Right ventricle myocardium superior (tissue), 1 donor: ENCODE results near the gene SLC39A11. TPM values are rescaled to one million over a fixed set of nuclear protein-coding genes. Genes with fewer than 3 reads are reported as not detected.
"Not testable (repeated sequence)": the region's sequence is repeated elsewhere in the genome, so short reads cannot be mapped to it uniquely, and the experiment has no call there.

Experiments
- ATAC-seq: fragments of 200-7000 bp; cut with Tn5 transposase; one replicate; pipeline ENCODE4 v1.9.1; 2020; ENCODE audit warnings: mild to moderate bottlenecking; ENCODE audit not compliant: poor library complexity
- DNase-seq: peaks from one replicate; pipeline ENCODE4 v3.0.0-alpha.2; 2020
- intact Hi-C: fragments of 100-400 bp; cut with DNase I; formaldehyde crosslinking; loops from one replicate; pipeline ENCODE4 v1.11.2; 2022
- total RNA-seq: library from RNA; stranded (reverse); fragmentation: NEBNext Ultra II Directional; extraction: Animal tissue kit (Norgen Biotek cat#: 25700); gene quantifications from one replicate; pipeline ENCODE4 v1.2.1, GENCODE V29; 2021
- donor health status: DM: no; HTN: yes; CAD: no; lungs with severe emphysema.

The SLC39A11 gene
- total RNA-seq, 1 donor from 2014 or later: 5.5 TPM

DNA sequence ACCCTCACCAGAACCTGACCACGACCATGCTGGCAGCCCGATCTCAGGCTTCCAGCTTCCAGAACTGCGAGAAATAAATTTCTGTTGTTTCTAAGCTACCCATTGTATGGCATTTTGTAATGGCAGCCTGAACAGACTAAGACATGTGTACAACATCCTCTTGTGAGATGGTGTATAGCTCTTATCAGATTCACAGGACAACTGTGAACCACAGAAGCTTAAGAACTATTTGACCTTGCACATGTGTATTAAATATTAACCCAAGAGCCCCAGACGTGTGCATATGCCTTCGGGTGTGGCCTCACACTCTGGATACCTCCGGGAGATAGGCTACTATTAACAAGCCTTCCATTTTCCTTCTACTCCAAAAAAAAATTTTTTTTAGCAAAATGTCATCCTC lies 248.9 kb downstream of the SLC39A11 start:
- intact Hi-C loops: no loop called here
- ATAC-seq (no peak), DNase-seq (no peak)

DNA sequence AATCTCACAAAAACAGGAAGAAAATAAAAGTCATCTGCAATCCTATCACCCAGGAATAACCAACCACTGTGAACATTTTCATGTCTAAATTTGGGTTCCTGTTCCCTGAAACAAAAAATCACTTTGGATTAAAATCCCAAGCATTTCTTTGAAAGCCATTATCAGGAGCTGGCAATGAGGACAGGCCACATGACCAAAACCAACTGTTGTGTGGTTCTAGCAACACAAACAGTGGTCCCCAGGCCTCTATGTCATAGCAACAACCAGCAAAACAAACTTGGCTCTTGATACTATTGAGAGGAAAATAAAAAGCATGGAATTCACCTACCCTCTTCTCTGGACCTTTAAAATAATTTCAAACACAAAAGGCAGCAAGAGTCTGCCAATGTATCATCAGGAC lies 252.5 kb downstream of the SLC39A11 start:
- ATAC-seq (no peak), DNase-seq (no peak)
- intact Hi-C loops: no loop called here

DNA sequence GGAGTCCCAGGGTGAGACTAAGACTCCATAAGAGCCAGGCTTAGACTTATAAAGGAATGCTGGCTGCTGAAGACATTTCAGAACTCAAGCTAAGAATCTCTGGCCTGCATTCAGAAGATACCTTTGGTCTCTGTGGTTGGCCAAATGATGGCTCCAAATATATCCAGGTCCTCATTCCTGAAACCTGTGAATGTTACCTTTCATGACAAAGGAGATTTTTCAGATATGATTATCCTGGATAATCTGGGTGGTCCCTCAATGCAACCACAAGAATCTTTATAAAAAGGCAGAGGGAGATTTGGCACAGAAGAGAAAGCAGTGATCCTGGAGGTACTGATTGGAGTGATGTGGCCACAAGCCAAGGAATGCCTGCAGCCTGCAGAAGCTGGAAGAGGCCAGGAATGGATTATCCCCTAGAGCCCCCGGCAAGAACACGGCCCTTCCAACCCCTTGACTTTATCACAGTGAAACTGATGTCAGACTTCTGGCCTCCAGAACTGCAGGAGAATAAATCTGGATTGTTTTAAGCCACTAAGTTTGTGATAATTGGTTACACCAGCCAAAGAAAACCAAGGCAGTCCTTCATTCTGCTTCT lies 253.3 kb downstream of the SLC39A11 start:
- DNase-seq (peak; percentile 40), ATAC-seq (no peak)
- intact Hi-C loops: no loop called here

DNA sequence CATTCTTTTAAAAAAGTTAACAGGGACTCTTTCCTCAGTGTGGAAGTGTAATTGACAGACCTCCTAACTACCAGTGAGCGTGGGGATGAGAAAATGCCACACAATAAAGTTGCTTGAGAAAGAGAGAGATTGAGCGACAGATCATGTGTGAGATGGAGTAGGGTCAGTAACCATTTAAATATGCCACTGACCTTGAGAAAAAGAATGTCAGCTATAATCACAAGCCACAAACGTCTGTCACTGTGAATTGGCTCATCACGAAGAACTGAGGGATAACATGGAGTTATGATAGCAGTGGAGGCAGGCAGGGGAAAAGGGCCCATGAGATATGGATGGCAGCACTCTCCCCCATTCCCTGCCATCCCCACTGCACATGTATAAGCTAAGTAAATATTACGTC lies 253.9 kb downstream of the SLC39A11 start:
- ATAC-seq (no peak), DNase-seq (no peak)
- intact Hi-C loops: no loop called here

DNA sequence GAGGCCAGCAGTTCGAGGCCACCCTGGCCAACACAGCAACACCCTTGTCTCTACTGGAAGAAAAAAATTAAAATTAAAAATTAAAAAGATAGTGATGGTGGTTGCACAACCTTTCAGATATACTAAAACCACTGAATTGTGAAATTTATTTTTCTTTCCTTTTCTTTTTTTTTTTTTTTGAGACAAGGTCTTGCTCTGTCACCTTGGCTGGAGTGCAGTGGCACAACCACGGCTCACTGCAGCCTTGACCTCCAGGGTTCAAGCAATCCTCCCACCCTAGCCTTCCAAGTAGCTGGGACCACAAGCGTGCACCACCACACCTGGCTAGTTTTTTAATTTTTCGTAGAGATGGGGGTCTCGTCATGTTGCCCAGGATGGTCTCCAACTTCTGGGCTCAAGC lies 254.4 kb downstream of the SLC39A11 start:
- ATAC-seq (no peak), DNase-seq (no peak)
- intact Hi-C loops: no loop called here

DNA sequence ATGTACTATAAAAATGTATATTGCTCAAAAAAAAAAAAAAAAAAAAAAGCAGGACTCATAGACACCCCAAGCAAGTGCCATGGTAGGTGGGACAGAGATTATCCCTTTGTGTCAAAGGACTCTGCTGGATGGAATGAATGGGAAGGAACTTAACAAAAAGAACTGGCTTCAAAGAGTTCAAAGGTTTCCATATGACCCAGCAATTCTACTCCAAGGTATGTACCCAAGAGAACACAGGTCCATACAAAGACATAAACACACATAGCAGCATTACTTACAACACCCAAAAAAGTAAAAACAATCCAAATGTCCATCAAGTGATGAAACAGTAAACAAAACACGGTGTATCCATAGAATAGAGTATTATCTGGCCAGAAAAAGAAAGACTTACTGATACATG lies 255.2 kb downstream of the SLC39A11 start:
- intact Hi-C loops: no loop called here
- DNase-seq (no peak), ATAC-seq (no peak)

DNA sequence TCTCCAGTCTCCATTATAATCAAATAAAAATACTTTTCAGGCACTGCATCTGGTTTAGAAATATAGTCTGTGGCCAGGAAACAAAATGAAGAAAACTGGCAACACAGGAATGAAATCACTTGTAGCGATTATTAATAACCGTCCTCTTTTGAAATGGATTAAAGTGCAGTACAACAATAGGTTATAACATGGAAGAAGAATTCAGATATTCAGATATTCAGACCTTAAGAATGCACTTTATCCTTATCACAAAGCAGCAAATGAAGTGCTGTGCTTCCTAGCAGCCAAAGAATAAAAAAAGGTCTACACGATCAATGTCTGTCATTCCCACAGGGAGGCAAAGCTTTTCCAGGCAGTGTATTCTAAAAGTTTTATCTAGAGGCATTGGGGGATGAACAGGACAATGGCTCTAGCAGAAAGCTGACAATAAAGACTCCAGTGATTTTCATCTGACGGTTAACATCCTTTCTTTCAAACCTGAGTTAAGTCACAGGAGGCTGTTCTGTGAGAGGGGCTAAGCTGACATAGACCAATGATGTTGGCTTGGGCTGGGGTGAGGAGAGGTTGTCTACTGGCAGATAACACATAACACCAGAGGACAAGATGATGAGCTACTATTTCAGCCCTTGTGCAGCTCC lies 259.2 kb downstream of the SLC39A11 start:
- ATAC-seq (no peak), DNase-seq (no peak)
- intact Hi-C loops: no loop called here

DNA sequence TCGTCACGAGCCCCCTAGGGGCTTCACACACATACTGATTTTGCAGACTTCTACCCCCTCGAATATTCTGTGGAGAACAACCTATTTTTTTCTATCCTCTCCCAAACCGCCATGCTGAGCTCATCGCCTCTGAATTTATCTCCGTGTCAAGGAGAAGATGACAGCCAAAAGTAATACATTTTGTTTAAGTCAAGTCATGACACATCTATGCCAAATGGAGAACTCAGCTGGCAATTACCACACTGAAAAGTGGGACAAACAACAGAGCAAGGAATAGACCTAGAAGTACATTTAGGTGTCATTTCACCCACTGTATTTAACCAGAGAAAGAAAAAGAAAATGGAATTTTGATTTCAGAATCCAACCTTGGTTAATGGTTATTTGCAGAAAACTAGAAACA lies 260.2 kb downstream of the SLC39A11 start:
- DNase-seq: no peak
- no peak for ATAC-seq
- intact Hi-C loops: no loop called here

DNA sequence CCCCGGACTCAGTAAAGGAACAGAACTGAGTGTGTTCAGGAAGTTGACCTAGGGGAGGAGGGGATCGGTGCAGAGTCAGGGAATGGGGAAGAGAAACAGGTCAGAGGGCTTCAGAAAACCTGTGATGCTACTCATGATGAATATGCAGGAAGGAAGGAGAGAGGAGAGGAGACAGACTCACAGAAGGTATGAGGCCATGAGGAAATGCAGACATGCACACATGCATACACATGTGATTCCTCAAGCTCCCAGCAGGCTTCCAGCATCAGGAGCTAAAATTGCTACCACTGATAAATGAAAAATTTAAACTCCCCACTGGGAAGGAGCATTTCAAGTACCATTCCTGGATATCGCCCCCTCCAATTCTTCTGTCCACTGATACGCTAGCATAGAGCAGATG lies 262.6 kb downstream of the SLC39A11 start:
- ATAC-seq (no peak), DNase-seq (no peak)
- intact Hi-C loops: no loop called here

DNA sequence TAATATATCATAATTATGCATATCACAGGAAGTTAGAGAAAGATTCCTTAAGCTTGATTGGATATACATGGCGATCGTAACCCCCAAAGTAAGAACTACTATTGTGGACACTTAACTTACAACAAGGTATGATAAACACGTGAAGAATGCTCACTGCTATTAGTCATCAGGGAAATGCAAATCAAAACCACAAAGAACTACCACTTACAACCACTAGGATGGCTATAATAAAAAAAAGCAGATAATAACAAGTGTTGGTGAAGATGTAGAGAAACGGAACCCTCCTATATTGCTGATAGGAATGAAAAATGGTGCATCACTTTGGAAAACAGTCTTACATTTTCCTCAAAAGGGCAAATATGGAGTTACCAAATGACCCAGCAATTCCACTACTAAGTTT lies 265.9 kb downstream of the SLC39A11 start:
- DNase-seq (no peak), ATAC-seq (no peak)
- intact Hi-C loops: no loop called here

DNA sequence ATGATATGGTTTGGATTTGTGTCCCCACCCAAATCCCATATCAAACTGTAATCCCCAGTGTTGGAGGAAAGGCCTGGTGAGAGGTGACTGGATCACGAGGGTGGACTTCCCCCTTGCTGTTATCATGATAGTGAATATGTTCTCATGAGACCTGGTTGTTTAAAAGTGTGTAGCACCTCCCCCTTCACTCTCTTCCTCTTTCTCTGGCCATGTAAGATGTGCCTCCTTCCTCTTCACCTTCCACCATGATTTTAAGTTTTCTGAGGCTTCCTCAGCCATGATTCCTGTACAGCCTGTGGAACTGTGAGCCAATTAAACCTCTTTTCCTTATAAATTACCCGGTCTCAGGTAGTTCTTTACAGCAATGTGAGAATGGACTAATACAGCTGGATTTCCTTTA lies 266.4 kb downstream of the SLC39A11 start:
- ATAC-seq, intact Hi-C loops, DNase-seq: not testable (repeated sequence)

DNA sequence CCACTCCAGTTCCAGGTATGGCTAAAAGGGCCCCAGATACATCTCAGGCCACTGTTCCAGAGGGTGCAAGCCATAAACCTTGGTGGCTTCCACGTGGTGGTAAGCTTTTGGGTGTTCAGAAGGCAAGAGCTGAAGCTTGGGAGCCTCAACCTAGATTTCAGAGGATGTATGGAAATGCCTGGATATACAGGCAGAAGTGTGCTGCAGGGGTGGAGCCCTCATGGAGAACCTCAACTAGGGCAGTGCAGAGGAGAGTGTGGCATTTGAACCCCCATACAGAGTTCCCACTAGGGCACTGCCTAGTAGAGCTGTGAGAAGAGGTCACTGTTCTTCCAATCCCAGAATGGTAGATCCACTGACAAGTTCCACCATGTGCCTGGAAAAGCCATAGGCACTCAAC lies 267.3 kb downstream of the SLC39A11 start:
- intact Hi-C loops: no loop called here
- ATAC-seq (no peak), DNase-seq (no peak)

DNA sequence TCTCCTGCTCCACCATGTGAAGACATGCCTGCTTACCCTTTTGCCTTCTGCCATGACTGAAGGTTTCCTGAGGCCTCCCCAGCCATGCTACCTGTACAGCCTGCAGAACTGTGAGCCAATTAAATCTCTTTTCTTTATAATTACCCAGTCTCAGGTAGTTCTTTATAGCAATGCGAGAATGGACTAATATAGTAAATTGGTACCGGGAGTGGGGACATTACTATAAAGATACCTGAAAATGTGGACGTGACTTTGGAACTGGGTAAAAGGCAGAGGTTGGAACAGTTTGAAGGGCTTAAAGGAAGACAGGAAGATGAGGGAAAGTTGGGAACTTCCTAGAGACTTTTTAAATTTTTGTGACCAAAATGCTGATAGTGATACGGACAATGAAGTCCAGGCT lies 268.2 kb downstream of the SLC39A11 start:
- ATAC-seq, intact Hi-C loops, DNase-seq: not testable (repeated sequence)

DNA sequence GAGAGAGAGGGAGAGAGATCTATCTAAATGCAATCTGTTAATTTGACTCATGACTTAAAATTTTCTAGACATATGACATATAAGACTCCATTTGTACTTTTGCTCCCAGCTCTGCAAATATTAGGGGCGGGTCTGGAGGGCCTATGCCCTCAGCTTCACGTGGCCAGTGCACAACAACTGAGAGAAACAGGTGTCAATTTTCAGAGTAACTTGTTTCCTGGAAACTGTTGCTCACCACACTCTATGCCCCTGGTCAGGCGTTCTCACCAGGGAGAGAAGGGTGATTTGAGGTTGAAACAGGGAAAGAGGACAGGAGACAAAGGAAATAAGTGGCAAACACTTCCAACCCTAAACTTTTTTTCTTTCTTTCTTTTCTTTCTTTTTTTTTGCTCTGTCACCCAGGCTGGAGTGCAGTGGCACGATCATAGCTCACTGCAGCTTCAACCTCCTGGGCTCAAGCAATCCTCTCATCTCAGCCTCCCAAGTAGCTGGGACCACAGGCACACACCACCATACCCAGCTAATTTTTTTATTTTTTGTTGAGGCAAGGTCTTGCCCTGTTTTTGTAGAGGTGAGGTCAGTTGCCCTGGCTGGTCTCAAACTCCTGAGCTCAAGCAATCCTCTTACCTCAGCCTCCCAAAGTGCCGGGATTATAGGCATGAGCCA lies 270.0 kb downstream of the SLC39A11 start:
- intact Hi-C loops: no loop called here
- ATAC-seq: no peak
- DNase-seq: no peak

DNA sequence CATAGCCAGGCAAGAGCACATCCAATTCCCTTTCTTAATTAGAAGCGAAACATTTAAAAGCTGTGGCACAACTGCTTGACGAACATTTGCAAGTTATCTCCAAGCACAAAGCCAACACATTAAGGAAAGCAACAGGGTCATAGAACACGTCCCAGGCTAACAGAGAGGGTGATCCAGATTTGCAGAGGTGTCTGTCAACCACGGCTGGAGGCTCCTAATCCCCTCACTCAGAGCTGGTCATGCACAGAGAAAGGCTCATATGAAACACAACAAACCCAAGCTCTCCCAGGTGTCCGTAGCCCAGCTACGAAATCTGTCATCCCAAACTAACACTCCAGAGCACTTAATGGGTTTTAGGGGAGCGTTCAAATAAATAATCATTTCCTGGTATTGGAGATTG lies 276.1 kb downstream of the SLC39A11 start:
- intact Hi-C loops: no loop called here
- no peak for ATAC-seq
- DNase-seq: no peak

DNA sequence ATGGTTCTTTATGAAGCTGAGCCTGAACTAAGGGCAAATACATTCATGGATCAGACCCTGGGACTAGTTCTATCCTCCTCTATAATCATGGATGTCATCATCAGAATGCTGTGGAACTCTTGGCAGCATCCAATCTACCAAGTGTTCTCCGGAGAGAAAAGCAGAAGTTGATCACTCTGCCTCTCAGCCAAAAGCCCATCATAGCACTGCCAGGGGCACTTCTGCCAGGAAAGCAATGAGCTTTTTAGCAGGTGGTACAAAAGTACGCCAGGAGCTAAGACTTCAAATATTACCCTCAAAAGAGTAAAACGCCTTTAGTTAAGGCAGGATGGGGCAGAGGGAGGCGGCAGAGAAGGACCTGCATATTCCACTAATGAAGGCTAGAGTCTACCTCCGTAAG lies 279.0 kb downstream of the SLC39A11 start:
- DNase-seq: no peak
- ATAC-seq: no peak
- intact Hi-C loops: no loop called here

DNA sequence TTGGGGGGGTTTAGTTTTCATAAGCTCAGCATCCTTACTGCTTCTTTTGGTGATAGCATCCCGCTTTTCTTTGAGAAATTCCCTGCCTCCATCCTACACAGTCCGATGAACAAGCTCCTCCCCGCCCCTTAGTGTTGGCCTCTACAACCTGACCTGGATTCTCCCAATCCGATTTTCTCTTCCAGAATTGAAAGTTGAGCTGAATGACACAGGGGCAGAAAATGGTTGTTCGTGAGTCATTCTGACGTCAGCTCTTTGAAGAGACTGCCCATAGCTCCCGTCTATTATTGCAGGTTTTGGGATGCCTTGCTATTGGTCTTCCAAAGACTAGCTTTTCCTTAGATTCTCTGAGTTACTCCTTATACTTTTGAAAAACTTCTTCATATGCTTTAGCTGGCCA lies 279.7 kb downstream of the SLC39A11 start:
- no peak for ATAC-seq
- intact Hi-C loops: no loop called here
- DNase-seq: no peak

DNA sequence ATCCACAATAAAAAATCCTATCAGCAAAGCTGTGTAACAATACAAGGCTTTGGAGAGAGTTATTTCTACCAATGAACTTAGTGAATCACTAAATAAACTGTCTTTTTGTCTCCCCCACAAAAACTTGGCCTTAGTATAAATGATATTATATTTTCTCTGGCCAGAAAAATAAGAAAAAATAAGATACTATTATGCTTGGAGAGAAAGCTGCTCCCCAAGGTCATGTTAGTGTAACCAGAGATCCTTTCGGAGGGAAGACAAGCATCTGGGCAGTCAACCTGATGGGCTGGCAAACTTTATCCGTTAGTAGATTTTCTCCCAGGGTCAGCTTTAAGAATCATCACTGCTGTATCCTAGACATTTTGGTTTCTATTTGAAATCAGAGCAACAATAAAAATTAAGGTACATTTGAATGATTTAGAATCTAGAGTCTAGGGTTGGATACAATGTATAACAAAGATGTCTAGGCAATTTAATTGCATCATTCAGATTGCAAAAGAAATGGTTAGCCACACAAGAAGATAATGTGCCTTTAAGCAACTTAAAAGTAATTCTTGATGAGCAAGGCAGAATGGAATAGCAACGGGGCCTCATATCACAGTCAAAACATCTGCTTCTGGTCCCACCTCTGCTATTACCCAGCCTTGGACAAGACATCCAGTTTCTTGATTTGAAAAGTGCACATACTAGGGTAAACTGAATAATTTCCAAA lies 280.4 kb downstream of the SLC39A11 start:
- no peak for DNase-seq
- intact Hi-C loops: no loop called here
- ATAC-seq: no peak

DNA sequence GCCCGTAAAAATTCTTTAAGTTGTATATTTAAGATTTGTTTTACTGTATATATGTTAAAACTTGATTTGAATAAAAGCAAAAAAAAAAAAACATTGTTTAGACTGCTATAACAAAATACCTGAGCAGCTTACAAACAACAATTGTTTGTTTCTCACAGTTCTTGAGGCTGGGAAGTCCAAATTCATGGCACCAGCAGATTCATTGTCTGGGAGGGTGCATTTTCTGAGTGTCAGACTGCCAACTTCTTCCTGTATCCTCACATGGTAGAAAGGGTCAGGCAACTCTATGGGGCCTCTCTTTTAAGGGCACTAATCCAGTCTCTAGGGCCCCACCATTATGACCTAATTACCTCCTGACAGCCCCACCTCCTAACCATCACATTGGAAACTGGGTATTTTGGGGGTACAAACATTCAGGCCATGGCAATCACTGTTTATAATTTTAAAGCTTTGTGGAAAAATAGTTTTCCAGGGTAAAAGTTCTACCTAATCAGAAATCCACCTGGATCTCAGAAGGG lies 281.4 kb downstream of the SLC39A11 start:
- no peak for DNase-seq
- no peak for ATAC-seq
- intact Hi-C loops: no loop called here

DNA sequence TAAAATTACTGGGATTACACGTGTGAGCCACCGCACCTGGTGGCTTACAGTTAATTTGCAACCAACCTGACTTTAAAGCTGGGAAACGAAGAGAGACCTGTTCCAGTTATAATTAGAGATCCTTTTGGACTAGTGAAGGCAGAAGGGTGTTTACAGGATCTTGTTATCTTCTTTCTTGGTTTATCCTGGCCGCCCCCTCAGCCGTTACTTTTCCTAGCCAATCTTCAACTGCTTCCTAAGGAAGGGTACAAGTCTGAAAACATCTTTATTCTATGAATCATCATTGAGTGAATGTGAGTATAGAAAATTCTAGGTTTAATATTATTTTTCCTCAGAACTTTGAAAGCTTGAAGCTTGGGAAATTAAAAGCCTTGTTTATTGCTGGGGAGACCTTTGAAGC lies 286.5 kb downstream of the SLC39A11 start:
- ATAC-seq: no peak
- DNase-seq: no peak
- intact Hi-C loops: no loop called here
